ENCODE measurements around the gene CREB3. TPM values are rescaled to one million over a fixed set of nuclear protein-coding genes. Genes with fewer than 3 reads are reported as not detected.

Gene CREB3
- total and polyA plus RNA-seq, 12 donors = 47.0 to 142 (median 59.0) TPM

- Histone ChIP-seq H3K27ac (peak overlapping the region in 2 of 5 donors; percentile 76 to 80), H3K27me3 (no peaks in the 10 kb centered on the region), H3K4me1 (replicated peaks in 1 of 2) (peaks cover 19 to 30% of the 10 kb centered on the region in 2 donors), H3K36me3 (replicated peaks in 1 of 2) (peaks cover 0 to 100% of the 10 kb centered on the region in 2 donors), H3K4me3 (no peak overlapping the region), H3K9me3 (replicated peaks in 1 of 3) (no peaks in the 10 kb centered on the region)
- TF ChIP-seq POLR2A (IDR thresholded peaks at IDR 0.05) (no peak), CTCF (IDR thresholded peaks at IDR 0.05) (no peak)
- intact Hi-C loops (cut with DNase I) = no loop called here
- DNase-seq = peak in 2 of 7 donors; percentile 37 to 49
These were observed 31.5 kb upstream of the CREB3 start for GRCh38 chr9:35700942-35701341.

- no peaks in the 10 kb centered on the region for H3K9me3 ChIP-seq (replicated peaks in 1 of 3)
- H3K27ac ChIP-seq = no peak overlapping the region
- 96 to 98% (median 98%) methylated on average over 7 of the region's 7 CpGs for WGBS, 4 donors
- H3K27me3 ChIP-seq = no peaks in the 10 kb centered on the region
- H3K4me3 ChIP-seq = no peak overlapping the region
- TF ChIP-seq CTCF (IDR thresholded peaks at IDR 0.05) (no peak), POLR2A (IDR thresholded peaks at IDR 0.05) (no peak)
- DNase-seq = peak in 1 of 7 donors; percentile 1
- intact Hi-C loops (cut with DNase I) = no loop called here
- H3K36me3 ChIP-seq (replicated peaks in 1 of 2) = peaks cover 0 to 100% of the 10 kb centered on the region in 2 donors
- H3K4me1 ChIP-seq (replicated peaks in 1 of 2) = peaks cover 19 to 30% of the 10 kb centered on the region in 2 donors
These were observed 29.8 kb upstream of the CREB3 start for GRCh38 chr9:35702696-35703095.

GRCh38 chr9:35703906-35704672 lies 28.4 kb upstream of the CREB3 start:
- WGBS, 4 donors = 91 to 93% (median 92%) methylated on average over 17 to 26 of the region's 26 CpGs
- Histone ChIP-seq H3K4me1 (replicated peaks in 1 of 2) (peaks cover 12 to 21% of the 10 kb centered on the region in 2 donors), H3K4me3 (no peak overlapping the region), H3K27ac (no peak overlapping the region), H3K27me3 (no peaks in the 10 kb centered on the region), H3K36me3 (replicated peaks in 1 of 2) (peaks cover 0 to 100% of the 10 kb centered on the region in 2 donors), H3K9me3 (replicated peaks in 1 of 3) (no peaks in the 10 kb centered on the region)
- TF ChIP-seq CTCF (IDR thresholded peaks at IDR 0.05) = no peak
- no peak for TF ChIP-seq POLR2A (IDR thresholded peaks at IDR 0.05)
- no peak for DNase-seq
- intact Hi-C loops (cut with DNase I) = no loop called here

- intact Hi-C loops (cut with DNase I) = no loop called here
- Histone ChIP-seq H3K36me3 (replicated peaks in 1 of 2) (peaks cover 0 to 95% of the 10 kb centered on the region in 2 donors), H3K4me3 (no peak overlapping the region), H3K27me3 (no peaks in the 10 kb centered on the region), H3K27ac (peak overlapping the region in 2 of 5 donors; percentile 13 to 42), H3K4me1 (replicated peaks in 1 of 2) (peaks cover 0 to 9% of the 10 kb centered on the region in 2 donors), H3K9me3 (replicated peaks in 1 of 3) (no peaks in the 10 kb centered on the region)
- 50 to 74% (median 62%) methylated on average over 7 to 8 of the region's 8 CpGs for WGBS, 4 donors
- no peak for TF ChIP-seq POLR2A (IDR thresholded peaks at IDR 0.05)
- DNase-seq = no peak
These were observed 27.1 kb upstream of the CREB3 start for GRCh38 chr9:35705372-35705771.

Data from adrenal gland (tissue), 12 donors.